ENCODE measurements around the gene TNC.

GRCh38 chr9:115126404-115126803, 8.4 kb upstream of the TNC start:
- TF ChIP-seq CTCF (IDR thresholded peaks at IDR 0.05; ENCODE audit: extremely low read depth in 1 of 2, insufficient read depth in 1 of 2, low read depth in 1 of 2, low read length in 2 of 2) = no peak
- TF ChIP-seq POLR2A (IDR thresholded peaks at IDR 0.05; ENCODE audit: low read depth, low read length) = no peak
- TF ChIP-seq GATA2 (IDR thresholded peaks at IDR 0.05; ENCODE audit: insufficient read depth, insufficient read length, low read depth, low read length) = no peak
- no peak for TF ChIP-seq MYC (IDR thresholded peaks at IDR 0.05; ENCODE audit: low read depth, low read length)

Measured in endothelial cell of umbilical vein (primary cell).